Measurements from ENCODE around the gene MACROH2A1.

The MACROH2A1 gene

GRCh38 chr5:135328128-135328687, 70.8 kb downstream of the MACROH2A1 start:
- no peak for DNase-seq

- DNase-seq, result no peak
Observed at GRCh38 chr5:135327429-135328127, 71.5 kb downstream of the MACROH2A1 start.

- no peak for DNase-seq
Observed at GRCh38 chr5:135326296-135327254, 72.5 kb downstream of the MACROH2A1 start.

GRCh38 chr5:135324897-135325650, 74.0 kb downstream of the MACROH2A1 start:
- no peak for DNase-seq

GRCh38 chr5:135324160-135324559, 74.9 kb downstream of the MACROH2A1 start:
- no peak for DNase-seq

GRCh38 chr5:135323701-135324132, 75.3 kb downstream of the MACROH2A1 start:
- DNase-seq, result no peak

GRCh38 chr5:135323227-135323626, 75.8 kb downstream of the MACROH2A1 start:
- no peak for DNase-seq

GRCh38 chr5:135322744-135323143, 76.3 kb downstream of the MACROH2A1 start:
- DNase-seq, result no peak

GRCh38 chr5:135322271-135322670, 76.8 kb downstream of the MACROH2A1 start:
- no peak for DNase-seq

- no peak for DNase-seq
Observed at GRCh38 chr5:135320718-135321484, 78.1 kb downstream of the MACROH2A1 start.

GRCh38 chr5:135319928-135320606, 79.0 kb downstream of the MACROH2A1 start:
- no peak for DNase-seq

- DNase-seq, result no peak
Observed at GRCh38 chr5:135319458-135319857, 79.6 kb downstream of the MACROH2A1 start.

- no peak for DNase-seq
Observed at GRCh38 chr5:135318924-135319323, 80.1 kb downstream of the MACROH2A1 start.

GRCh38 chr5:135318037-135318436, 81.0 kb downstream of the MACROH2A1 start:
- DNase-seq, result no peak

GRCh38 chr5:135317286-135317685, 81.7 kb downstream of the MACROH2A1 start:
- DNase-seq, result no peak

- DNase-seq, result no peak
Observed at GRCh38 chr5:135315386-135315785, 83.6 kb downstream of the MACROH2A1 start.

GRCh38 chr5:135313946-135314345, 85.1 kb downstream of the MACROH2A1 start:
- no peak for DNase-seq

GRCh38 chr5:135313405-135313804, 85.6 kb downstream of the MACROH2A1 start:
- no peak for DNase-seq

GRCh38 chr5:135312255-135312935, 86.6 kb downstream of the MACROH2A1 start:
- no peak for DNase-seq

- DNase-seq, result no peak
Observed at GRCh38 chr5:135310328-135310989, 88.6 kb downstream of the MACROH2A1 start.

Measured in stimulated activated CD4-positive, alpha-beta T cell treated with anti-CD3 and anti-CD28 coated beads, Interleukin-12 subunit alpha, Interleukin-12 subunit beta, amount 100 ng/mL, for 4 hours (primary cell).